Measurements from ENCODE around the gene ZNF521.

Gene ZNF521

DNA sequence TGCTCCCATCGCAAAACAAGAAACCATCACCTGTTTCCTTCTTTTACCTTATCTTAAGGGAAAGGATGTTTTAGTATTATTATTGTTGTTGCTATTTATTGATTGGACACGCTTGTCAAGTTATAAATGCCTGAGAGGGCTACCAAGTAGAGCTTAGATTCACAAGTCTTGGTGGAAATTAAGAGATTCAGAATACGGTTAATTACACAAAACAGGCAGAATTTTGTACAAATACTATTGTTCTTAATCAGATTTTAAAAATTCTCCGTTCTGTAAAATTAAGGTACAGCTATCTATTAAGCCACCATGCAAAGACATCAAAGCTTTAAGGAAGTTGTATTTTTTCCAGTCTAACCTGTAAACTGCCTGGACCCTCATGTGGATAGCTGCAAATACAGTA, 1.1 kb upstream of the ZNF521 start:
- Histone ChIP-seq H2BK15ac (ENCODE audit: low read length) (no peak overlapping the region), H4K91ac (ENCODE audit: low read depth, low read length, poor library complexity) (no peak overlapping the region), H2AK5ac (ENCODE audit: low read depth, low read length) (no peak overlapping the region), H3K23ac (ENCODE audit: low read depth, low read length, poor library complexity) (no peak overlapping the region), H2BK5ac (ENCODE audit: low read length) (no peak overlapping the region), H3K18ac (ENCODE audit: low read length) (no peak overlapping the region), H3K79me1 (ENCODE audit: low read depth, low read length) (peaks cover 2% of the 10 kb centered on the region), H4K8ac (ENCODE audit: low read depth, low read length) (no peak overlapping the region), H3K4me2 (ENCODE audit: insufficient read depth, low read length, poor library complexity, severe bottlenecking) (no peak overlapping the region), H2BK12ac (ENCODE audit: low read length) (no peak overlapping the region), H3K36me3 (replicated peaks in 1 of 2; ENCODE audit: control insufficient read depth in 2 of 2, insufficient read depth in 2 of 2, low read length in 2 of 2) (no peaks in the 10 kb centered on the region), H2BK120ac (ENCODE audit: low read depth, low read length) (no peak overlapping the region), H3K27ac (replicated peaks; ENCODE audit: low read length) (no peak overlapping the region), H3K14ac (ENCODE audit: low read length) (no peak overlapping the region), H3K4me1 (ENCODE audit: control insufficient read depth in 2 of 2, insufficient read depth in 1 of 2, low read depth in 1 of 2, low read length in 2 of 2) (peaks cover 2 to 10% of the 10 kb centered on the region in 2 donors), H3K9me3 (replicated peaks in 1 of 2; ENCODE audit: control insufficient read depth in 2 of 2, insufficient read depth in 1 of 2, low read depth in 1 of 2, low read length in 2 of 2) (no peaks in the 10 kb centered on the region), H2AFZ (ENCODE audit: low read length) (peak overlapping the region; percentile 78), H3K27me3 (ENCODE audit: control insufficient read depth in 3 of 3, insufficient read depth in 3 of 3, low read depth in 1 of 3, low read length in 3 of 3) (no peaks in the 10 kb centered on the region), H3K4me3 (ENCODE audit: low read length in 2 of 2) (peak overlapping the region in 1 of 2 donors; percentile 50), H3K4ac (ENCODE audit: low read length) (no peak overlapping the region), H3K9ac (ENCODE audit: low read depth, low read length, poor library complexity) (no peak overlapping the region)
- no peak for DNase-seq (ENCODE audit: low spot score)
- WGBS, 2 donors (ENCODE audit: extremely low coverage in 2 of 2, insufficient read length in 2 of 2, insufficient replicate concordance in 1 of 2), result no CpG with 5 or more reads among the region's 4 CpGs

DNA sequence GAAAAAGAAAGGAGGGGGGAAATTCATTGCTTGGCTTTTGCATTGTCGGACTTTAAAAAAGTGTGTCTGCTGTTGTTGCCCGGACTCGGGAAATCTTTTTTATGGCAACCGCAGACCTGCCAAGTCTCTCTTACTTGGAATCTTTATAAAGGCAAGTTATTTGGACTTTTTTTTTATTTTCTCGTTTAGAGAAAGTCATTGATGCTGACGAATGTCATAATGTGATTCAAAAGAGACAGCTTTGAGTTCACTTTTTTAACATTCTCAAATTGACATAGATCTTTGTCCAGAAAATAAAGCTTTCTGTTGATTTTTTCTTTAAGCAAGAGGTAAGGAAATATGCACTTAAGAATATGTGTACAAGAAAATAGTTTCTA, 651 bp upstream of the ZNF521 start:
- H4K91ac ChIP-seq (ENCODE audit: low read depth, low read length, poor library complexity), result no peak overlapping the region
- no peak overlapping the region for H3K14ac ChIP-seq (ENCODE audit: low read length)
- H2BK5ac ChIP-seq (ENCODE audit: low read length), result no peak overlapping the region
- H3K27me3 ChIP-seq (ENCODE audit: control insufficient read depth in 3 of 3, insufficient read depth in 3 of 3, low read depth in 1 of 3, low read length in 3 of 3), result no peaks in the 10 kb centered on the region
- no peak overlapping the region for H3K9ac ChIP-seq (ENCODE audit: low read depth, low read length, poor library complexity)
- H3K4me1 ChIP-seq (ENCODE audit: control insufficient read depth in 2 of 2, insufficient read depth in 1 of 2, low read depth in 1 of 2, low read length in 2 of 2), result peaks cover 2 to 15% of the 10 kb centered on the region in 2 donors
- peaks cover 2% of the 10 kb centered on the region for H3K79me1 ChIP-seq (ENCODE audit: low read depth, low read length)
- no peaks in the 10 kb centered on the region for H3K36me3 ChIP-seq (replicated peaks in 1 of 2; ENCODE audit: control insufficient read depth in 2 of 2, insufficient read depth in 2 of 2, low read length in 2 of 2)
- no peak overlapping the region for H3K23ac ChIP-seq (ENCODE audit: low read depth, low read length, poor library complexity)
- no peak overlapping the region for H3K4me2 ChIP-seq (ENCODE audit: insufficient read depth, low read length, poor library complexity, severe bottlenecking)
- no CpG with 5 or more reads among the region's 6 CpGs for WGBS, 2 donors (ENCODE audit: extremely low coverage in 2 of 2, insufficient read length in 2 of 2, insufficient replicate concordance in 1 of 2)
- no peak overlapping the region for H2BK12ac ChIP-seq (ENCODE audit: low read length)
- H2BK15ac ChIP-seq (ENCODE audit: low read length), result no peak overlapping the region
- H2BK120ac ChIP-seq (ENCODE audit: low read depth, low read length), result no peak overlapping the region
- H3K18ac ChIP-seq (ENCODE audit: low read length), result no peak overlapping the region
- H3K27ac ChIP-seq (replicated peaks; ENCODE audit: low read length), result peak overlapping the region; percentile 75
- peak overlapping the region; percentile 50 to 73 for H3K4me3 ChIP-seq (ENCODE audit: low read length in 2 of 2)
- no peaks in the 10 kb centered on the region for H3K9me3 ChIP-seq (replicated peaks in 1 of 2; ENCODE audit: control insufficient read depth in 2 of 2, insufficient read depth in 1 of 2, low read depth in 1 of 2, low read length in 2 of 2)
- peak overlapping the region; percentile 78 for H2AFZ ChIP-seq (ENCODE audit: low read length)
- DNase-seq (ENCODE audit: low spot score), result peak; percentile 23
- H4K8ac ChIP-seq (ENCODE audit: low read depth, low read length), result no peak overlapping the region
- H3K4ac ChIP-seq (ENCODE audit: low read length), result no peak overlapping the region
- H2AK5ac ChIP-seq (ENCODE audit: low read depth, low read length), result no peak overlapping the region

DNA sequence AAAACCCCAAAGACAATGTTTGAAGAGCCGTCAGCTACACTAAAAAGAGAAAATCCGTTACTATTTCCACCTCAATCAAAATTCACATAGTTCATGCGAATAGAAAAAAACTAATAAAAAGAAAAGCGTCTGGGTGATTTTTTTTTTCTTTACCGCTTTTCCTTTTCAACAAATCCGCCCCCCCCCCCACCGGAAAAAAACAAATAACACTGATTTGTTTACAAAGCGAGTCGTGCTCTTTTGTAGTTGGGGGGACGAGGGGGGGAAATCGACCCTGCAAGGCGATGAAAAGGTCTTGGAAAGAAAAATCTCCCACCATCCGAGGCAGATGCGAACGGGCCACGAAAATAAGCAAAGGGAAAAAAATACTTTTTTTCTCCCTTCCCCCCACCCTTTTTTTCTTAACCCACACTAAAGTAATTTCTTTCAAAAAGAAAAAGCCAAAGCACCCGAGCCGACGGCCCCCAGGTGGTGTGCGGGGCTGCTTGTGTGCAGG, 638 bp downstream of the ZNF521 start:
- Histone ChIP-seq H3K79me1 (ENCODE audit: low read depth, low read length) (peaks cover 2% of the 10 kb centered on the region), H2BK12ac (ENCODE audit: low read length) (no peak overlapping the region), H2BK5ac (ENCODE audit: low read length) (no peak overlapping the region), H3K18ac (ENCODE audit: low read length) (peak overlapping the region; percentile 96), H3K9me3 (replicated peaks in 1 of 2; ENCODE audit: control insufficient read depth in 2 of 2, insufficient read depth in 1 of 2, low read depth in 1 of 2, low read length in 2 of 2) (no peaks in the 10 kb centered on the region), H3K9ac (ENCODE audit: low read depth, low read length, poor library complexity) (no peak overlapping the region), H3K27me3 (ENCODE audit: control insufficient read depth in 3 of 3, insufficient read depth in 3 of 3, low read depth in 1 of 3, low read length in 3 of 3) (no peaks in the 10 kb centered on the region), H3K36me3 (replicated peaks in 1 of 2; ENCODE audit: control insufficient read depth in 2 of 2, insufficient read depth in 2 of 2, low read length in 2 of 2) (no peaks in the 10 kb centered on the region), H4K91ac (ENCODE audit: low read depth, low read length, poor library complexity) (no peak overlapping the region), H3K4me2 (ENCODE audit: insufficient read depth, low read length, poor library complexity, severe bottlenecking) (peak overlapping the region; percentile 21), H3K23ac (ENCODE audit: low read depth, low read length, poor library complexity) (no peak overlapping the region), H2BK15ac (ENCODE audit: low read length) (no peak overlapping the region), H2AK5ac (ENCODE audit: low read depth, low read length) (peak overlapping the region; percentile 19), H3K4ac (ENCODE audit: low read length) (no peak overlapping the region), H2BK120ac (ENCODE audit: low read depth, low read length) (no peak overlapping the region), H3K14ac (ENCODE audit: low read length) (no peak overlapping the region), H4K8ac (ENCODE audit: low read depth, low read length) (no peak overlapping the region), H3K27ac (replicated peaks; ENCODE audit: low read length) (peak overlapping the region; percentile 97), H2AFZ (ENCODE audit: low read length) (peak overlapping the region; percentile 58), H3K4me1 (ENCODE audit: control insufficient read depth in 2 of 2, insufficient read depth in 1 of 2, low read depth in 1 of 2, low read length in 2 of 2) (peaks cover 2 to 26% of the 10 kb centered on the region in 2 donors), H3K4me3 (ENCODE audit: low read length in 2 of 2) (peak overlapping the region; percentile 76 to 100)
- no CpG with 5 or more reads among the region's 20 CpGs for WGBS, 2 donors (ENCODE audit: extremely low coverage in 2 of 2, insufficient read length in 2 of 2, insufficient replicate concordance in 1 of 2)
- peak; percentile 51 for DNase-seq (ENCODE audit: low spot score)

- peak overlapping the region; percentile 21 for H2AFZ ChIP-seq (ENCODE audit: low read length)
- H3K36me3 ChIP-seq (replicated peaks in 1 of 2; ENCODE audit: control insufficient read depth in 2 of 2, insufficient read depth in 2 of 2, low read length in 2 of 2), result no peaks in the 10 kb centered on the region
- H3K4me1 ChIP-seq (ENCODE audit: control insufficient read depth in 2 of 2, insufficient read depth in 1 of 2, low read depth in 1 of 2, low read length in 2 of 2), result peaks cover 2 to 32% of the 10 kb centered on the region in 2 donors
- peak overlapping the region; percentile 98 for H3K14ac ChIP-seq (ENCODE audit: low read length)
- H2BK5ac ChIP-seq (ENCODE audit: low read length), result peak overlapping the region; percentile 99
- peak overlapping the region; percentile 97 for H2BK12ac ChIP-seq (ENCODE audit: low read length)
- H3K27me3 ChIP-seq (ENCODE audit: control insufficient read depth in 3 of 3, insufficient read depth in 3 of 3, low read depth in 1 of 3, low read length in 3 of 3), result no peaks in the 10 kb centered on the region
- H3K4me3 ChIP-seq (ENCODE audit: low read length in 2 of 2), result peak overlapping the region; percentile 76 to 100
- peak overlapping the region; percentile 52 for H3K4me2 ChIP-seq (ENCODE audit: insufficient read depth, low read length, poor library complexity, severe bottlenecking)
- peak overlapping the region; percentile 99 for H3K9ac ChIP-seq (ENCODE audit: low read depth, low read length, poor library complexity)
- no peak overlapping the region for H4K8ac ChIP-seq (ENCODE audit: low read depth, low read length)
- peaks cover 2% of the 10 kb centered on the region for H3K79me1 ChIP-seq (ENCODE audit: low read depth, low read length)
- no CpG with 5 or more reads among the region's 76 CpGs for WGBS, 2 donors (ENCODE audit: extremely low coverage in 2 of 2, insufficient read length in 2 of 2, insufficient replicate concordance in 1 of 2)
- peak overlapping the region; percentile 96 for H2AK5ac ChIP-seq (ENCODE audit: low read depth, low read length)
- peak overlapping the region; percentile 100 for H3K4ac ChIP-seq (ENCODE audit: low read length)
- peak overlapping the region; percentile 97 for H3K27ac ChIP-seq (replicated peaks; ENCODE audit: low read length)
- H2BK15ac ChIP-seq (ENCODE audit: low read length), result peak overlapping the region; percentile 26
- peak overlapping the region; percentile 99 for H3K23ac ChIP-seq (ENCODE audit: low read depth, low read length, poor library complexity)
- H3K18ac ChIP-seq (ENCODE audit: low read length), result peak overlapping the region; percentile 100
- peak; percentile 31 for DNase-seq (ENCODE audit: low spot score)
- peak overlapping the region; percentile 91 for H4K91ac ChIP-seq (ENCODE audit: low read depth, low read length, poor library complexity)
- H3K9me3 ChIP-seq (replicated peaks in 1 of 2; ENCODE audit: control insufficient read depth in 2 of 2, insufficient read depth in 1 of 2, low read depth in 1 of 2, low read length in 2 of 2), result no peaks in the 10 kb centered on the region
- H2BK120ac ChIP-seq (ENCODE audit: low read depth, low read length), result peak overlapping the region; percentile 91
These were observed 1.3 kb downstream of the ZNF521 start for GRCh38 chr18:25350489-25351251.
